HG03139 (cell line): Measurements from ENCODE around the gene MAGI1.

Experiments
- ATAC-seq: cut with Tn5 transposase; IDR thresholded peaks from one replicate; pipeline ENCODE4 v1.9.1; 2021; ENCODE audit not compliant: unreplicated experiment

The MAGI1 gene

GRCh38 chr3:65850261-65850660 is 188.5 kb downstream of the MAGI1 start:
- ATAC-seq, result no peak

GRCh38 chr3:65848024-65848423 is 190.7 kb downstream of the MAGI1 start:
- ATAC-seq, result no peak

- ATAC-seq, result no peak
Observed at GRCh38 chr3:65846936-65847335, 191.8 kb downstream of the MAGI1 start.

- ATAC-seq, result no peak
Observed at GRCh38 chr3:65844370-65844769, 194.3 kb downstream of the MAGI1 start.

- no peak for ATAC-seq
Observed at GRCh38 chr3:65843732-65844131, 195.0 kb downstream of the MAGI1 start.

GRCh38 chr3:65837604-65838003 is 201.1 kb downstream of the MAGI1 start:
- no peak for ATAC-seq

GRCh38 chr3:65836047-65836446 is 202.7 kb downstream of the MAGI1 start:
- ATAC-seq, result no peak

GRCh38 chr3:65833761-65834505 is 204.8 kb downstream of the MAGI1 start:
- no peak for ATAC-seq

- ATAC-seq, result no peak
Observed at GRCh38 chr3:65831733-65832425, 206.8 kb downstream of the MAGI1 start.

GRCh38 chr3:65830948-65831732 is 207.6 kb downstream of the MAGI1 start:
- ATAC-seq, result no peak

- no peak for ATAC-seq
Observed at GRCh38 chr3:65829228-65829627, 209.5 kb downstream of the MAGI1 start.

- no peak for ATAC-seq
Observed at GRCh38 chr3:65828706-65829105, 210.0 kb downstream of the MAGI1 start.

GRCh38 chr3:65827076-65827475 is 211.6 kb downstream of the MAGI1 start:
- ATAC-seq, result no peak

- no peak for ATAC-seq
Observed at GRCh38 chr3:65824166-65824565, 214.6 kb downstream of the MAGI1 start.

- ATAC-seq, result no peak
Observed at GRCh38 chr3:65820600-65820999, 218.1 kb downstream of the MAGI1 start.

GRCh38 chr3:65819896-65820295 is 218.8 kb downstream of the MAGI1 start:
- no peak for ATAC-seq

- ATAC-seq, result no peak
Observed at GRCh38 chr3:65817553-65818126, 221.1 kb downstream of the MAGI1 start.

GRCh38 chr3:65816208-65816607 is 222.5 kb downstream of the MAGI1 start:
- ATAC-seq, result no peak

- ATAC-seq, result no peak
Observed at GRCh38 chr3:65814845-65815578, 223.7 kb downstream of the MAGI1 start.

GRCh38 chr3:65811892-65812291 is 226.8 kb downstream of the MAGI1 start:
- ATAC-seq, result no peak
